ENCODE data around the gene GYPA.

- no peak for TF ChIP-seq CTCF (conservative IDR thresholded peaks at IDR 0.05; ENCODE audit: low read depth, low read length)
- no peak for TF ChIP-seq EZH2 (IDR thresholded peaks at IDR 0.05; ENCODE audit: low read length, unreplicated experiment)
- TF ChIP-seq EZH2phosphoT487 (IDR thresholded peaks at IDR 0.05; ENCODE audit: borderline replicate concordance, low read length): no peak
Observed at GRCh38 chr4:144176476-144176875, 36.0 kb upstream of the GYPA start.
